ENCODE results near the gene GAS2. TPM values are rescaled to one million over a fixed set of nuclear protein-coding genes. Genes with fewer than 3 reads are reported as not detected.
A peak's percentile ranks its signal among the peaks of the same experiment; 100 is the strongest.
"Not testable (repeated sequence)": the region's sequence is repeated elsewhere in the genome, so short reads cannot be mapped to it uniquely, and the experiment has no call there.

The GAS2 gene
- 4.6 TPM for polyA plus RNA-seq (2012; ENCODE audit: insufficient read depth, insufficient read length)

DNA sequence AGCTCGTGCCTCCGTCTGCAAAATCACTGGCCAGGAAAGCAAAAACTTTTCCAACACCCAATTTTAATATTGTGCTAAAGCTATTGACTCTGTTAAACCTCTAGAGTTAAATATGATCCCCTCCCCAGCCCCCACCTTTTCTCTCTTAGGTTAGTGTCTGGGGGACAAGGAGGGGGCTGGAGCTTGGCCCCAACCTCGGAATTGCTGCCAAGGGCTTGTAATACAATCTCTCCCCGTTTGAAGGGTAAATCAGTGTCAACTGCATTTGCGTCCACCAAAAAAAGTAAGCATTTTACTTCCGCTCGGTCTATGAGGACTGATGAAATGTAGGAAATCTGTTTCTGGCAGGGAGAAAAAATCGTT, at the start of gene GAS2:
GAS2 (plus strand) TSS at position 287 of the 363 bp plus-strand sequence. CDS start 8,259 bp downstream, outside the sequence.
- no peak for DNase-seq (ENCODE audit: low read depth, low spot score)

DNA sequence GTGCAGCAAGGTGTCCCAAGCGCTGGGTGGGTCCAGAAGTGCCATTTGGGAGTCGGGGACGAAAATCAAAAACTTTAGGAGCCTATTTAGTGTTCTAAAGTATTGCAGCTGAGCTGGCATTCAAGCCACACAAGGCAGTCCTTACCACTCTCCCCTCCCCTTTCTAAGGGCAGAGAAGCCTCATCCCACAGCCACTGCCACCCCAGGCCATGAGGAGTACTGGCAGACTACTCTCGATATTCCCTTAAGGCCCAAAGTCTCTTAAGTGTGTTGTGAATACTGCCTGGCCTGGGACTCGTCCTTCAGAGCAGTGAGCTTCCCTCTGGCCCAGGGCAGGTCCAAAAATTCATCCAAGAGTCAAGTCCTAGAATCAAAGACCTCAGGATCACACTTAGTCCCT, 48.5 kb upstream of the GAS2 start:
- H3K4me3 ChIP-seq (ENCODE audit: low read length) = no peak overlapping the region
- no peak for DNase-seq (ENCODE audit: low read depth, low spot score)

More for the DNA sequence above, at the start of gene GAS2:
- peak within 1 kb of the TSS; percentile 2; the same call in 1 of the 2 replicates for H3K4me3 ChIP-seq (ENCODE audit: low read length)

DNA sequence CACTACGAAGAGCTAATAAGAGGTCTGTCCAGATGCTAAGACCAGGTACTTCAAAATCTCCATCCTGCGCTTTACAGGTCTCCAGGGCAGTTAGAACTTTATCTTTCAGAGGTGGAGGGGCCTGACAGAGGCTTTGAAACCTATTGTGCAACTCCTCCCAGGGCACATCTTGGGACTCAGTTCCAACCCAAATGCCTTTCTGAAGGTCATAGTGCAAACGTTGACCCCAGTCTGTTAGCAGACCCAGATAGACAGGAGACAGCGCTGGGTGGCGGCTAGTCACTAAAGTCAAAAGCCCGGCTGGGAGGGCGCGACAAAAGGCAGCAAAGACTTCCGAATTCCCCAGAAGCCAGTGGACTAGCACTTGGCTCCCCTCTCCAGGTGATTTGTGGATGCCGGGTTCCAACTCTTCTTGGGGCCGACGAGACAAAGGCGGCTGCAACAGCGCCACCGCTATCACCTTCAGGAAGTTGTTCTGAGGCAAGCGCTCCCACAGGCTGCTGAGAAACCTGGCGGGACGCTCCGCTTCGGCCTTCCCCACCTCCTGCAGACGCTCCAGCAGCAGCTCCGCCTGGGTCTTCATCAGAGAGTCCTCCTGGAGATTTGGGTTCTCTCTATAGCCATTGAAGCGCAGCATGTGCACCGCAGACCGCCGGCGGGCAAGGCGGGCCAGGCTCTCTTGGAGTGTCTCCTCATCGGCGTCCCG, 41.5 kb upstream of the GAS2 start:
- H3K4me3 ChIP-seq (ENCODE audit: low read length) = peak overlapping the region; percentile 75
- peak; percentile 40 for DNase-seq (ENCODE audit: low read depth, low spot score)

DNA sequence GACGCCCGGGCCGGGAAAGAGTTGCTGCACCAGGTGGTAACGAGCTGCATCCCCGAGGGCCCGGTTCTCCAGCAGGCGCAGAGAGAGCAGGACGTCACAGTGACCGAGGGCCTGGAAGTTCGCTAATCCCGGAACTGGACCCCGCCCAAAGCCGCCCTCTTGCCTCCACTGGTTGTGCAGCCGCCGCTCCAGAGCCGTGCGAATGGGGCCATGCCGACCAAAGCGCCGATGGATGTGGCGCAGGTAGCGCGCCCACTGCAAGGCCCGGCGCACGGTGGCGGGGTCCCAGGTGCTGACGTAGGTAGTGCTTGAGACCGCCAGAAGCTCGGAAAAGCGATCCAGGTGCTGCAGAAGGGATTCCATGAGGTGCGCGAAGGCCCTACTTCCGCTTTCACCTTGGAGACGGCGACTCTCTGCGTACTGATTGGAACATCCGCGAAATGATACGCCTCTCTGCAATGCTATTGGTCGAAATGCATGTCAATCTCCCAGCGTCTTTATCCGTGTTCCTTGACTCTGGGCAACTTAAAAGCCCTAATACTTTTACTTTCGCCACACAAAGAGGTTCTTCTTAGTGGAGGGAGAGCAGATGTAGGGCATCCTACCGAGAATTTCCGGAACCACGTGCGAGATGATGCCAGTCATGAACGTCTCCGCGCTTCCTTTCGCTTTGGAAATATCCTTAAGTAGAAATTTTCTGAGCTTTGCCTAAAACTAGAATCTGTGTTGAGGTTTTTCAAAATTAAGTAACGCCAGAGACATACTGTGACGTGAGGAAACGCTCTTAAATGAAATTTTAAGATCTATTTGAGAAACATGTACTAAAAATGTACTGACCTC, 40.7 kb upstream of the GAS2 start, which contains the start of gene FANCF:
FANCF (minus strand) TSS at position 376 of the 840 bp plus-strand sequence; CDS start at position 363, 13 bp downstream.
- DNase-seq (ENCODE audit: low read depth, low spot score) = peak; percentile 99
- H3K4me3 ChIP-seq (ENCODE audit: low read length) = peak within 1 kb of the TSS; percentile 75

DNA sequence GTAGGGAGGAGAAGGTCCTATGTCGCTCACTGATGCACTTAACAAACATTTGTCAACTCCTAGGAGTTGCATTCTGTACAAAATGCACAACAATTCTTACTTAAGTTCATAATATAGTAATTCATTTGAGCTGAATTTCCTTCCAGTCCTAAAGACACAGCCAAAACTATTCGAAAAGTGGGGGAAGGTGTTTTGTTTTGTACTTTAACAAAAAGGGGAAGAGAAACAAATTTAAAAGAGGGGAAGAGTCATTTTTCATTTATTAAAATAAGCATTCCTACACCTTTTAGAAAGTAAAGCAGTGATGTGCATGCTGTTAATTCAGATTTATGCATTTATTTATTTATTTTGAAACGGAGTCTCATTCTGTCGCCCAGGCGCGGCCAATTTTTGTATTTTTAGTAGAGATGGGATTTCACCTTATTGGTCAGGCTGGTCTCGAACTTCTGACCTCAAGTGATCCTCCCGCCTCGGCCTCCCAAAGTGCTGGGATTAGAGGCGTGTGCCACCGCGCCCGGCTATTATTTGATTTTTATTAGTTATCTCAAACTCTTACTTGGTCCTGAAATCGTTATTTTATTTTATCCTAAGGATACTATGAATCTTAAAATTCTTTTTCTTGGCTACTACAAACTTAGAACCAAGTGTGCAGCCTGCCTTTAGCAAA, 39.7 kb upstream of the GAS2 start:
- DNase-seq (ENCODE audit: low read depth, low spot score) = no peak
- no peak overlapping the region for H3K4me3 ChIP-seq (ENCODE audit: low read length)

DNA sequence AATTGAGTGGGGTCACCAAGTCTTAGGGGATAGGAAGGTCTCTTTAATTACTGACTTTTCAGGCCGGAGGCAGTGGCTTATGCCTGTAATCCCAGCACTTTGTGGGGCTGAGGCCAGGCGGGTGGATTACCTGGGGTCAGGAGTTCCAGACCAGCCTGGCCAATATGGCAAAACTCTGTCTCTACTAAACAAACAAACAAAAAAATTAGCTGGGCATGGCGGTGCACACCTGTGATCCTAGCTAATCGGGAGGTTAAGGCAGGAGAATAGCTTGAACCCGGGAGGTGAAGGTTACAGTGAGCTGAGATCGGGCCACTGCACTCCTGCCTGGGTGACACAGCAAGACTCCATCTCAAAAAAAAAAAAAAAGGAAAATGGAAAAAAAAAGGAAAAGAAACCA, 39.0 kb upstream of the GAS2 start:
- DNase-seq (ENCODE audit: low read depth, low spot score) = no peak
- no peak overlapping the region for H3K4me3 ChIP-seq (ENCODE audit: low read length)

DNA sequence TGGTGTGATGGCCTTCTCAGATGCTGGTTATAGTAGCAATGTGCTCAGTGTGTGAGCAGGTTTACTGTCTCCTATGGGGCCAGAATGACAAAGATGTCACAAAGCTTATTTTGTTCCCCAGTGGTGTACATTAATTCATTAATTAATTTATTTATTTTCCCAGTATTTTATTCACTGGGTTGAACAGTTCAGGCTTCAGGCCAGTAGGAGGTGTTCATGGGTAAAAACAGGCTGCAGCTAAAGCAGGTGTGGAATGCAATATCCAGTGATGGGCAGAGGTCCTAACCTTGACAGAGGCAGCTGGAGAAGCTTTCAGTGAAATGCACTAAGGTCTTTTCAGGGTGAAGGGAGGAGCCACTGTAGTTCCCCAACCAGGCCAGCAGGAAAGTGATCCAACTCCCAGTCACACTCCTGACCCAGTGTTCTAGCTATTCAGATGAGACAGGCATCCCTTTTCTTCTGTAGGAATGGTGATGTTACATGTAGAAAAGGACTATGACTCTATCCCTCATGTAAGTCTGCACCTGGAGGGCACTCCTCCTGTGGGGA, 33.0 kb upstream of the GAS2 start:
- no peak overlapping the region for H3K4me3 ChIP-seq (ENCODE audit: low read length)
- DNase-seq (ENCODE audit: low read depth, low spot score) = no peak

DNA sequence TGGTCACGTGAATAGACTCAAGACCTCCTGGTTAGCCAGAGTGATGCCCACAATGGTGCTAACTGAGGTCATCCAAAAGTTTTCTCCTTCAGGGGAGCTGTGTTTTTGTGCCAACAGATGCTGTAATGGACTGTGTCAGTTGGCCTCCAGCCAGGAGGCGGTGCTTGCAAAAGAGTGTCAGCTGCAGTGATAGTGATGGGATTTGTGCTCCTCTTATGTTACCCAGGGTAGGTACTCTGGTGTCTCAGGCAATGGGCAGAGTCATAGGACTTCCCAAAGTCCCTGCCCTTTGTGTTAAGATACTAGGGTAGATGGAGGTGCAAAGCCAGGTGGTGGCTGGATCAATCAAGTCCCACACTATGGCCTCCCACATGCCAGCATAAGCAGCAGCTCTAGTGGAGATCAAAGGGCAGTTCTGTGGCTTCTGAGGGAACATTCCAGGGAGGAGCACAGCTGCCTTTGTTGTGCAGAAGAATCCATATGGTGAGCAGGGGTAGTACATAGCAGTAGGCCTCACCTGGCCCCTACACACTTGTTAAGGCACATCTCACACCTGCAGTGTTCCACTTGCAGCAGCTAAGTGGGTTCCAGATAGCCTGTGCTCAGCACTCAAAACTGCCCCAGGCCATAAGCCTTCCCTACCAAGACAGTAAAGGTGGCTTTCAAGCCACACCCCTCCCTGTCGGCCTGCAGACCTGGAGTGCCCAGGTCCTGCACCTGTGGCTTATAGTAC, 31.3 kb upstream of the GAS2 start:
- no peak overlapping the region for H3K4me3 ChIP-seq (ENCODE audit: low read length)

DNA sequence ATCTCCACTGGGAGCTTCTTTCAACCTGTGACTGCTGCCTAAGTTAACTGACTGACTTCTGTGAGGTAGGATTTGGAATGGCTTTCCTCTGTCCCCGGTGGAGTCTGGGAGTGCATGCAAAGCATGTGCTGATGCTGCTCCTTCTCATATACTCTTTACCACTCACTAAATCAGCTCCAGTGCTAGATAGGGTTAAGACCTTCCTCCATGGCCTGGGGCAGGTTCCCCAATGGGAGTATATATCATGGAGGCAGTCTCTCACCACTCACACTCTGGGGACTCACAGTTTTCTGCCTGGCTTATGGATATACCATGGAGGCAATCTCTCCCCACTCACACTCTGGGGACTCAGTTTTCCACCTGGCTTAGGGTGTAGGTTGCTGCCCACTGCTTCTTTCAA, 30.7 kb upstream of the GAS2 start:
- DNase-seq (ENCODE audit: low read depth, low spot score) = no peak
- no peak overlapping the region for H3K4me3 ChIP-seq (ENCODE audit: low read length)

More for the DNA sequence above, 31.3 kb upstream of the GAS2 start:
- peak; percentile 27 for DNase-seq (ENCODE audit: low read depth, low spot score)

DNA sequence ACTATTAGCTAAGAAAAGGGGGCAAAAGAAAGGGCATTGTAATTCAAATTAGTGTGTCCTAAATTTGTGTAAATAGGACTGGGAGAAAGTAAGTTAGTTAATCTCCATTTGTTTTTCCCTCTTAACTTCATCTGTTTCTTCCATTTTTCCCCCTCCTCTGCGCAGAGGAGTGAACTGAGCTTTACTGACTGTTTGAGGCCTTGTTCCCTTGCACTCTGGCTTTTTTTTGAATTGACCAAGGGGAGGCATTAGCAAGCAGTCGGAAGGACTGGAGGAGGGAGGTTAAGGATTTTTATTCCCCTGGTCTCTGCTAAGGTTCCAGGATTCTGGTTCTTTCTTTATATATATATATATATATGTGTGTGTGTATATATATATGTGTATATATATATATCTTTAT, 25.5 kb upstream of the GAS2 start:
- no peak for DNase-seq (ENCODE audit: low read depth, low spot score)
- no peak overlapping the region for H3K4me3 ChIP-seq (ENCODE audit: low read length)

DNA sequence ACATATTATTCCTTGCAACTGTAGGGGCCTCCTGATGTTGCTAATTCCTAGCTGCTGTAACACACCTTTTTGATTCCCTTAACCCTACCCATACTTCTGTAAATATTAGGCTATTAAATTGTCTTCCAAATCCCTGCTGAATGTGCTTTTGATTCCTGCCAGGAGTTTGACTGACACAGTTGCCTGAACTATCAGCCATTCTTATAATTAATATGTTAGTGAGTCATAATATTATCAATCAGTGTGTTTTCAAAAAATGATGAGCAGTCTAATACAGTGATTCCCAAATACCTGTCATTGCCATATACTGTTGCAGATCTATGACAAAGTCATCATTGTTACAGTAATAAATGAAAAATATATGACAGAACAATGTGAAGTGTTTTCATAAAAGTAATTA, 24.9 kb upstream of the GAS2 start:
- DNase-seq (ENCODE audit: low read depth, low spot score) = no peak

DNA sequence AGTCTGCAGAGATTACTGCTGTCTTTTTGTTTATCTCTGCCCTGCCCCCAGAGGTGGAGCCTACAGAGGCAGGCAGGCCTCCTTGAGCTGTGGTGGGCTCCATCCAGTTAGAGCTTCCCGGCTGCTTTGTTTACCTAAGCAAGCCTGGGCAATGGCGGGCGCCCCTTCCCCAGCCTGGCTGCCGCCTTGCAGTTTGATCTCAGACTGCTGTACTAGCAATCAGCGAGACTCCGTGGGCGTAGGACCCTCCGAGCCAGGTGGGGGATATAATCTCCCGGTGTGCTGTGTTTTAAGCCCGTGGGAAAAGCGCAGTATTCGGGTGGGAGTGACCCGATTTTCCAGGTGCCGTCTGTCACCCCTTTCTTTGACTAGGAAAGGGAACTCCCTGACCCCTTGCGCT, 14.1 kb upstream of the GAS2 start:
- not testable (repeated sequence) for DNase-seq (ENCODE audit: low read depth, low spot score); H3K4me3 ChIP-seq (ENCODE audit: low read length)

More for the DNA sequence above, 24.9 kb upstream of the GAS2 start:
- H3K4me3 ChIP-seq (ENCODE audit: low read length) = no peak overlapping the region

DNA sequence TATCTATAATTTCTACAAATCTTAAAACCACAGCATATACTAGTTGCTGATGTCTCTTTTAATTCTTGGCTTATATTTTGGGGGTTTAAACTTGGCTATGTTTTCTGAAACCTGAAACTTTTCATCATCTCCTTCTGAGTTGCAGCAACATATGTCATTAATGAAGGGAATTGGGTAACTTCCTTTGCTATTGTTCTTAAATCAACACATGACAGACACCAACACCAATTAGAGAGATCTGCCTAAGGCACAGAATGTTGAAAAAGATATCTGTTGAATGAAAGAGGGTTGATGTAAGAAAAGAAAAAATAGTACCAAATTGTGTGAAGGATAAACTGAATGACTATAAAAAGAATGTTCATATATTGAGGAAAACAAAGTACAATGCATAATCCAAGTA, 10.3 kb upstream of the GAS2 start:
- H3K4me3 ChIP-seq (ENCODE audit: low read length) = no peak overlapping the region
- no peak for DNase-seq (ENCODE audit: low read depth, low spot score)

DNA sequence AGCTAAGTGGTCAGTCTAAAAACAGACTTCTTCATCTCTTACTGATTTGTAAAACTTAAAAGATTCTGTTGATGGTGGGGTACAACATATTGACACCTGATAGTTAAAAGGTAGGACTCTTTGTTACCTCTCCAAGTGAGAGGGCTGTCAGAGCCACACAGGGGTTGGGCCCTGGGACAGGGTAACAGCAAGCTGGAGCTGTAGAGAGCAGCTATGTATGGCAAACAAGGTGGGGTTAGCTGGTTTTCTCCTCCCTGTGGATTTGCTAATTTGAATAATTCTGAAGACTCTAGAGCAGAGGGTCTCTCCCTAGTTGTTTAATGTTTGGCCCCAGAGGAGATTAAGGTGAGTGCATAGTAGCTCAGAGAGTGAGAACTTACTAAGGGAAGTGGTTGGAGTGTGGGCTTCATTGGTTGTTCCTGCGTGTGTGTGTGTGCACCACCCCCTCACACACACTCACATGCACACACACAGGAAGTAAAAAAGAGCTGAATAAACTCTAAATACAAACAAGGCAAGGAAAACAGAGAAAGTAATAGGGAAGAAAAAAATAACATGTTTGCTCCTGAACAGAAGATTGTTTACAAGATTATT, 9.2 kb upstream of the GAS2 start:
- peak; percentile 44 for DNase-seq (ENCODE audit: low read depth, low spot score)

DNA sequence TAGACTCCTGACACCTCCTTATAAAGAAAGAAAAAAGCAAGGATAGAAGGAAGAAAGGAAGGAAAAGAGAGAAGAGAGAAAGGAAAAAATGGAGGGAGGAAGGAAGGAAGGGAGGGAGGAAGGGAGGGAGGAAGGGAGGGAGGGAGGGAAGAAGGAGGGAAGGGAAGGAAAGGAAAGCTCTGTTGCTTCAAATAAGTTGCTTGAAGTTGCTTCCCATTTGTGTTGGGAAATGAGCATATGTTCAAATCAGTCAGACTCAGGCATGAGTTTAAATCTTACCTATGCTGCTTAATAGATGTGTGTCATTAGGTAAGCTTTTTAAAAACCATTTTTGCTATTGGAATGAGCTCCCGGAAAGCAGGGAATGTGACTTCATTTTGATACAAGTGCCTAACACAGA, 6.6 kb upstream of the GAS2 start:
- DNase-seq (ENCODE audit: low read depth, low spot score) = no peak
- no peak overlapping the region for H3K4me3 ChIP-seq (ENCODE audit: low read length)

More for the DNA sequence above, 9.2 kb upstream of the GAS2 start:
- no peak overlapping the region for H3K4me3 ChIP-seq (ENCODE audit: low read length)

DNA sequence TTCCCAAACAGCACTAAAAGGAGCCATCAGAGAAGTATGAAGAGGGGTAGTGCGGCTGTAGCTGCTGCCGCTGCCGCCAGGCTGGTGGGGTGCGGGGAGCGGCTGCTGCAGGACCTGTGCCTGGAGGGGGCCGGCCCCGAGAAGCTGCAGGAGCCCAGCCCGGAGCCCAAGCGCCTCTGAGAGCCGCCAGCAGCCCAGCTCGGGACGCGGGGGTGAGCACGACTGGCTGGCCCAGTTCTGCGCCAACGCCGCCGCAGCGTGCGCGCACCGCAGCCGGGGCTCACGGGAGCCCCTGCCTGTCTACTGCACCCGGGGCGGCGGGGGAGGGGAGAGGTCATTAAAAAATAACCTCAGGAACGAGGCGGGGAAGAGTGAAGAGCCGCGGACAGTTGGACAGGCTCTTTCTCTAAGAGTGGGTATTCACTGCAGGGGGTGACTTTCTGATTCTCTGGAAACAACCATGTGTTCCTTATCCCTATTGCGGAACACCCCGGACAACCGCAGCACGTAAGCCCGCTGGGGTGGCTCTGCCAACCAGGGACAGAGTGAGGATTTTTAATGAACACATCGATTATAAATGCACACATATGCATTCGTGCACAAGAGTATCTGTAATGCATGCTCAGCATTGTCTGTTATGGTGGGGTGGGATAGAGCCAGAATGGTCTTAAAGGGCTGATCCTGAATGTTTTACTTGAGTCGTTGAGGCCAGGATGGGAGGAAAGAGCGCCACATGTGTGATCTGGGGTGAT, 453 bp downstream of the GAS2 start:
- DNase-seq (ENCODE audit: low read depth, low spot score) = no peak
- peak overlapping the region; percentile 2; the same call in 1 of the 2 replicates for H3K4me3 ChIP-seq (ENCODE audit: low read length)

DNA sequence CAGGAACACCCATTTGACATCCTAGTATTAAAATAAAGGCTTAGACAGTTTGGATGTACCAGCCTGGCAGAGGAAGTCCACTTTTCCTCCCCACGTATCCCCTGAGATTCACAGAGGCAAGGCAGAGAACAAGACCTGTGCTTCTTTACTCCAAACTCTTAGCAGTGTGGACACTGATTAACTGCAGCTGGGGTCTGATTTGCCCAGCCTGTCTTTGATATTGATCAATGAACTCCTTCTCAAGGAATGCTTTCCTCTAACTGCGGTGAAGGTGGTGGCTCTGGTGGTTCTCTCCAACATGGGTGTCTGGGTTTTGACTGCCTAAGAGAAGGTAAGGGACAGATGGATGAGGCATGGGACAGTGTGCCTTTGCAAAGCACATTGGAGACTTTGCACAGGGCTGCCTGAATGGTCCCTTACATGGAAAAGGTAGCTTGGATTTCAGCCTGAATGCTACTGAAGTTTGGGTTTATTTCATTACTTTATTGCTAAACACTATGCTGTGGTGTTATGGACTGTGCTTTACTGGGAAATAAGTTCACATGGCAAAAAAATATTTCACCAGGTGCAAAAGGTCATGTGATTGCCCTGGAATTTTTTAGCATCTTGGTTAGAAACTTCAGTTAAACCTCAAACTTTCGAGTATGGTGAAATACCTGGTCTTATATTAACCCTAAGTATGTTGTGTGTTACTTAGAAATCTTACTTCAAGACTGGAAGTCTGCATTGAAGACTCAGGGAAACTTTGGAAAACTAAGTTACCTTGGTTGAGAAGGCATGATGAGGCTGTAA, 1.8 kb downstream of the GAS2 start:
- no peak overlapping the region for H3K4me3 ChIP-seq (ENCODE audit: low read length)
- DNase-seq (ENCODE audit: low read depth, low spot score) = no peak

All from Jurkat, Clone E6-1 (cell line).